ENCODE measurements around the gene MSI2.

The MSI2 gene

GRCh38 chr17:57381498-57381897 lies 125.2 kb downstream of the MSI2 start:
- no peak overlapping the region for H2AFZ ChIP-seq (ENCODE audit: low read length)
- no peak overlapping the region for H3K4me3 ChIP-seq (ENCODE audit: low read length, poor library complexity, severe bottlenecking)
- peaks cover 11% of the 10 kb centered on the region for H3F3A ChIP-seq (ENCODE audit: low read depth)
- peaks cover 96% of the 10 kb centered on the region for H3K79me2 ChIP-seq (ENCODE audit: insufficient read depth, low read length)
- no peaks in the 10 kb centered on the region for H3K27me3 ChIP-seq (ENCODE audit: insufficient read depth, low read length, poor library complexity, severe bottlenecking)
- H3K9me2 ChIP-seq (replicated peaks; ENCODE audit: low read depth, low read length): no peaks in the 10 kb centered on the region
- no peak overlapping the region for H3K4me2 ChIP-seq (ENCODE audit: low read depth, low read length, poor library complexity, severe bottlenecking)
- peaks cover 42% of the 10 kb centered on the region; the same call in 1 of the 2 replicates for H3K36me3 ChIP-seq (ENCODE audit: insufficient read depth, low read length)
- H3K4me1 ChIP-seq (ENCODE audit: insufficient read depth, low read length, poor library complexity, severe bottlenecking): peaks cover 57% of the 10 kb centered on the region
- no peak overlapping the region for H3K9ac ChIP-seq (ENCODE audit: low read depth, low read length, poor library complexity, severe bottlenecking)
- TF ChIP-seq EZH2phosphoT487 (IDR thresholded peaks at IDR 0.05; ENCODE audit: borderline replicate concordance): no peak
- TF ChIP-seq, protein P1, sequence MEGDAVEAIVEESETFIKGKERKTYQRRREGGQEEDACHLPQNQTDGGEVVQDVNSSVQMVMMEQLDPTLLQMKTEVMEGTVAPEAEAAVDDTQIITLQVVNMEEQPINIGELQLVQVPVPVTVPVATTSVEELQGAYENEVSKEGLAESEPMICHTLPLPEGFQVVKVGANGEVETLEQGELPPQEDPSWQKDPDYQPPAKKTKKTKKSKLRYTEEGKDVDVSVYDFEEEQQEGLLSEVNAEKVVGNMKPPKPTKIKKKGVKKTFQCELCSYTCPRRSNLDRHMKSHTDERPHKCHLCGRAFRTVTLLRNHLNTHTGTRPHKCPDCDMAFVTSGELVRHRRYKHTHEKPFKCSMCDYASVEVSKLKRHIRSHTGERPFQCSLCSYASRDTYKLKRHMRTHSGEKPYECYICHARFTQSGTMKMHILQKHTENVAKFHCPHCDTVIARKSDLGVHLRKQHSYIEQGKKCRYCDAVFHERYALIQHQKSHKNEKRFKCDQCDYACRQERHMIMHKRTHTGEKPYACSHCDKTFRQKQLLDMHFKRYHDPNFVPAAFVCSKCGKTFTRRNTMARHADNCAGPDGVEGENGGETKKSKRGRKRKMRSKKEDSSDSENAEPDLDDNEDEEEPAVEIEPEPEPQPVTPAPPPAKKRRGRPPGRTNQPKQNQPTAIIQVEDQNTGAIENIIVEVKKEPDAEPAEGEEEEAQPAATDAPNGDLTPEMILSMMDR (conservative IDR thresholded peaks at IDR 0.05; ENCODE audit: low read length): no peak
- H4K20me1 ChIP-seq (ENCODE audit: insufficient read depth, low read length, poor library complexity, severe bottlenecking): peaks cover 46% of the 10 kb centered on the region
- H3K9me3 ChIP-seq (ENCODE audit: insufficient read depth, low read depth, low read length): no peaks in the 10 kb centered on the region

DNA sequence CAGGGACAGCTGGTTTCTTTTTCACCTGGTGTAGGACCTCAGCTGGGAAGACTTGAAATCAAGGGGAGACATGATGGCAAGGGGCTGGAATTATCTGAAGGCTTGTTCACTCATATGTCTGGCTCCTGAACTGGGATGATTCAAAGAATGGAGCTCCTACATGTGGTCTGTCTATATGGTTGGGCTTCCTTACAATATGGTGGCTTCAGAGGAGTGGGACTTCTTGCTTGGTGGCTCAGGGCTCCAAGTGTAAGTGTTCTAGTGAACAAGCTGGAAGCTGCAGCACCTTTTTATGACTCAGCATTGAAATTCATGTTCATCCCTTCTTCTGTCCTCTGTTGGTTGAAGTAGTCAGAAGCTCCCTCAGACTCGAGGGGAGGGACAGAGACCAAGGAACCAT lies 127.9 kb downstream of the MSI2 start:
- H3K4me3 ChIP-seq (ENCODE audit: low read length, poor library complexity, severe bottlenecking): no peak overlapping the region
- H3K27me3 ChIP-seq (ENCODE audit: insufficient read depth, low read length, poor library complexity, severe bottlenecking): no peaks in the 10 kb centered on the region
- H3K9ac ChIP-seq (ENCODE audit: low read depth, low read length, poor library complexity, severe bottlenecking): no peak overlapping the region
- no peak for TF ChIP-seq EZH2phosphoT487 (IDR thresholded peaks at IDR 0.05; ENCODE audit: borderline replicate concordance)
- TF ChIP-seq, protein P1 (conservative IDR thresholded peaks at IDR 0.05; ENCODE audit: low read length): no peak
- H4K20me1 ChIP-seq (ENCODE audit: insufficient read depth, low read length, poor library complexity, severe bottlenecking): peaks cover 46% of the 10 kb centered on the region
- no peak overlapping the region for H3K4me2 ChIP-seq (ENCODE audit: low read depth, low read length, poor library complexity, severe bottlenecking)
- peaks cover 46% of the 10 kb centered on the region for H3K4me1 ChIP-seq (ENCODE audit: insufficient read depth, low read length, poor library complexity, severe bottlenecking)
- no peaks in the 10 kb centered on the region for H3K9me2 ChIP-seq (replicated peaks; ENCODE audit: low read depth, low read length)
- H2AFZ ChIP-seq (ENCODE audit: low read length): no peak overlapping the region
- H3F3A ChIP-seq (ENCODE audit: low read depth): peaks cover 5% of the 10 kb centered on the region; the same call in 1 of the 2 replicates
- H3K79me2 ChIP-seq (ENCODE audit: insufficient read depth, low read length): peaks cover 96% of the 10 kb centered on the region
- peaks cover 52% of the 10 kb centered on the region for H3K36me3 ChIP-seq (ENCODE audit: insufficient read depth, low read length)
- H3K9me3 ChIP-seq (ENCODE audit: insufficient read depth, low read depth, low read length): 0 out of 2 replicates have a peak, but pooled peaks cover 4% of the 10 kb centered on the region

DNA sequence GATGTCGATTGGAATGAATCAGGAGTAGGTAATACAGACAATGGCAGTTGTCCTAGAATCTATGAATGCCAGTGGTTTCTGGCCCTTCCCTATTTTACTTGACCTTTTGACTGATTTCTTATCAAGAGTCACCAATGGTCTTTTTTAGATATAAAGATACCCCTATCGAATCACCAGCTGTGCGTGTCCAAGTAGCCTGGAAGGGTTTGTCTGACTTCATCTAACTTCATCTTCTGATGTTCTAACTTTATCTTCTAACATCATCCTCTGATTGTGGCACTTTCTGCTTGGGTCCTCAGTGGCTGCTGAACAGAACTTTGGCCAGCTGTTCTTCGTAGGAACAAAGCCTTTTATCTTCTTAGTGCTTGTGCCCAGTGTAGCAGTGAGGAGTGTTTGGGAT lies 129.7 kb downstream of the MSI2 start:
- TF ChIP-seq EZH2phosphoT487 (IDR thresholded peaks at IDR 0.05; ENCODE audit: borderline replicate concordance): no peak
- TF ChIP-seq, protein P1 (conservative IDR thresholded peaks at IDR 0.05; ENCODE audit: low read length): no peak
- H3K9me2 ChIP-seq (replicated peaks; ENCODE audit: low read depth, low read length): no peaks in the 10 kb centered on the region
- 0 out of 2 replicates have a peak, but pooled peaks cover 4% of the 10 kb centered on the region for H3K9me3 ChIP-seq (ENCODE audit: insufficient read depth, low read depth, low read length)
- no peak overlapping the region for H3K9ac ChIP-seq (ENCODE audit: low read depth, low read length, poor library complexity, severe bottlenecking)
- H3K79me2 ChIP-seq (ENCODE audit: insufficient read depth, low read length): peaks cover 99% of the 10 kb centered on the region
- H3K36me3 ChIP-seq (ENCODE audit: insufficient read depth, low read length): peaks cover 63% of the 10 kb centered on the region
- no peak overlapping the region for H2AFZ ChIP-seq (ENCODE audit: low read length)
- peaks cover 30% of the 10 kb centered on the region for H3K4me1 ChIP-seq (ENCODE audit: insufficient read depth, low read length, poor library complexity, severe bottlenecking)
- no peak overlapping the region for H3K4me3 ChIP-seq (ENCODE audit: low read length, poor library complexity, severe bottlenecking)
- no peaks in the 10 kb centered on the region for H3F3A ChIP-seq (ENCODE audit: low read depth)
- H3K4me2 ChIP-seq (ENCODE audit: low read depth, low read length, poor library complexity, severe bottlenecking): no peak overlapping the region
- no peaks in the 10 kb centered on the region for H3K27me3 ChIP-seq (ENCODE audit: insufficient read depth, low read length, poor library complexity, severe bottlenecking)
- peaks cover 47% of the 10 kb centered on the region for H4K20me1 ChIP-seq (ENCODE audit: insufficient read depth, low read length, poor library complexity, severe bottlenecking)
